Measurements from ENCODE around the gene PDE8B.
"Not testable (repeated sequence)": the region's sequence is repeated elsewhere in the genome, so short reads cannot be mapped to it uniquely, and the experiment has no call there.

PDE8B gene

DNA sequence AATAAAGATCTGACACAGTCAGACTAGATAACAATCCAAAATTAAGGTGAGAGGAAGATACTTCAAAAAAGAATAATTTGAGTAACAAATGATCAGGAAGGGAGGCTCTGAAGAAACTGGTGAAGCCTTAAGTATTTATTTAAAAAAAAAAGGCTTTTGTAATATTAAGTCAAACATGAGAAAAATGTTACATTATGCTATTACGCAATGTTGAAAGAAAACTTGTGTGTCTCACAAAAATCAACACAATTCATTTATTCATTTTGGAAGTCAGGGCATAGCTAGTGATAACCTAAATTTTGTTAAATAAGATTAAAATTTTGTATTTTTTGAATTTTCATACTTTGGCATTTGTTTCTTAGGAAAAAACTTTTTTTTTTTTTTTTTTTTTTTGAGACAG is 253.4 kb downstream of the PDE8B start:
- DNase-seq = no peak
- H3K79me2 ChIP-seq (ENCODE audit: insufficient read depth, low read length) = no peaks in the 10 kb centered on the region

DNA sequence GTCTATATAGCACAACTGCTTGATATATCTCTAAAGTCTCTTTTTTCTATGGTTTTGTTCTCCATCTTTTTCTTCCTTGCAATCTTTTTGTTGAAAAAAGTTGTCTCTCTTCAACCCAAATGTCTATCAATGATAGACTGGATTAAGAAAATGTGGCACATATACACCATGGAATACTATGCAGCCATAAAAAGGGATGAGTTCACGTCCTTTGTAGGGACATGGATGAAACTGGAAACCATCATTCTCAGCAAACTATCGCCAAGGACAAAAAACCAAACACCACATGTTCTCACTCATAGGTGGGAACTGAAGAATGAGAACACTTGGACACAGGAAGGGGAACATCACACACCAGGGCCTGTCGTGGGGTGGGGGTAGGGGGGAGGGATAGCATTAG is 258.4 kb downstream of the PDE8B start:
- H3K27ac ChIP-seq (ENCODE audit: low read length); H3K9me3 ChIP-seq (ENCODE audit: insufficient read depth, low read length, severe bottlenecking); ATAC-seq (ENCODE audit: insufficient read depth, low read depth); DNase-seq; H4K20me1 ChIP-seq (ENCODE audit: insufficient read depth, low read length); H3K4me1 ChIP-seq (ENCODE audit: insufficient read depth, low read length); H2AFZ ChIP-seq (ENCODE audit: low read depth, low read length); H3K27me3 ChIP-seq (ENCODE audit: insufficient read depth, low read length, poor library complexity); H3K79me2 ChIP-seq (ENCODE audit: insufficient read depth, low read length); H3K36me3 ChIP-seq (ENCODE audit: insufficient read depth, low read length); H3K9ac ChIP-seq (ENCODE audit: low read depth, low read length); H3K4me3 ChIP-seq (ENCODE audit: low read depth in 1 of 2, low read length in 2 of 2); H3K4me2 ChIP-seq (ENCODE audit: insufficient read depth, low read length): not testable (repeated sequence)

More for the DNA sequence above, 253.4 kb downstream of the PDE8B start:
- Histone ChIP-seq H3K4me1 (ENCODE audit: insufficient read depth, low read length) (no peaks in the 10 kb centered on the region), H3K4me2 (ENCODE audit: insufficient read depth, low read length) (no peak overlapping the region), H3K27ac (ENCODE audit: low read length) (no peak overlapping the region), H4K20me1 (ENCODE audit: insufficient read depth, low read length) (no peaks in the 10 kb centered on the region), H3K36me3 (ENCODE audit: insufficient read depth, low read length) (peaks cover 5% of the 10 kb centered on the region; the same call in 1 of the 2 replicates), H3K9ac (ENCODE audit: low read depth, low read length) (no peak overlapping the region), H3K9me3 (ENCODE audit: insufficient read depth, low read length, severe bottlenecking) (no peaks in the 10 kb centered on the region), H2AFZ (ENCODE audit: low read depth, low read length) (no peak overlapping the region), H3K27me3 (ENCODE audit: insufficient read depth, low read length, poor library complexity) (no peaks in the 10 kb centered on the region), H3K4me3 (ENCODE audit: low read depth in 1 of 2, low read length in 2 of 2) (no peak overlapping the region)
- TF ChIP-seq, protein P1, sequence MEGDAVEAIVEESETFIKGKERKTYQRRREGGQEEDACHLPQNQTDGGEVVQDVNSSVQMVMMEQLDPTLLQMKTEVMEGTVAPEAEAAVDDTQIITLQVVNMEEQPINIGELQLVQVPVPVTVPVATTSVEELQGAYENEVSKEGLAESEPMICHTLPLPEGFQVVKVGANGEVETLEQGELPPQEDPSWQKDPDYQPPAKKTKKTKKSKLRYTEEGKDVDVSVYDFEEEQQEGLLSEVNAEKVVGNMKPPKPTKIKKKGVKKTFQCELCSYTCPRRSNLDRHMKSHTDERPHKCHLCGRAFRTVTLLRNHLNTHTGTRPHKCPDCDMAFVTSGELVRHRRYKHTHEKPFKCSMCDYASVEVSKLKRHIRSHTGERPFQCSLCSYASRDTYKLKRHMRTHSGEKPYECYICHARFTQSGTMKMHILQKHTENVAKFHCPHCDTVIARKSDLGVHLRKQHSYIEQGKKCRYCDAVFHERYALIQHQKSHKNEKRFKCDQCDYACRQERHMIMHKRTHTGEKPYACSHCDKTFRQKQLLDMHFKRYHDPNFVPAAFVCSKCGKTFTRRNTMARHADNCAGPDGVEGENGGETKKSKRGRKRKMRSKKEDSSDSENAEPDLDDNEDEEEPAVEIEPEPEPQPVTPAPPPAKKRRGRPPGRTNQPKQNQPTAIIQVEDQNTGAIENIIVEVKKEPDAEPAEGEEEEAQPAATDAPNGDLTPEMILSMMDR (IDR thresholded peaks at IDR 0.05; ENCODE audit: borderline replicate concordance, extremely low read depth, low read length, poor library complexity, severe bottlenecking) = no peak
- TF ChIP-seq EZH2 (IDR thresholded peaks at IDR 0.05; ENCODE audit: borderline replicate concordance, low read depth, low read length, severe bottlenecking) = no peak
- ATAC-seq (ENCODE audit: insufficient read depth, low read depth) = no peak

DNA sequence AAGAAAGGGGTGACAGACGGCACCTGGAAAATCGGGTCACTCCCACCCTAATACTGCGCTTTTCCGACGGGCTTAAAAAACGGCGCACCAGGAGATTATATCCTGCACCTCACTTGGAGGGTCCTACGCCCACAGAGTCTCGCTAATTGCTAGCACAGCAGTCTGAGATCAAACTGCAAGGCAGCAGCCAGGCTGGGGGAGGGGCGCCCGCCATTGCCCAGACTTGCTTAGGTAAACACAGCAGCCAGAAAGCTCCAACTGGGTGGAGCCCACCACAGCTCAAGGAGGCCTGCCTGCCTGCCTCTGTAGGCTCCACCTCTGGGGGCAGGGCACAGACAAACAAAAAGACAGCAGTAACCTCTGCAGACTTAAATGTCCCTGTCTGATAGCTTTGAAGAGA is 264.6 kb downstream of the PDE8B start:
- ATAC-seq (ENCODE audit: insufficient read depth, low read depth); H2AFZ ChIP-seq (ENCODE audit: low read depth, low read length); H3K9ac ChIP-seq (ENCODE audit: low read depth, low read length); DNase-seq; H3K4me1 ChIP-seq (ENCODE audit: insufficient read depth, low read length); H3K79me2 ChIP-seq (ENCODE audit: insufficient read depth, low read length); H3K4me3 ChIP-seq (ENCODE audit: low read depth in 1 of 2, low read length in 2 of 2); H3K4me2 ChIP-seq (ENCODE audit: insufficient read depth, low read length); H3K9me3 ChIP-seq (ENCODE audit: insufficient read depth, low read length, severe bottlenecking); H4K20me1 ChIP-seq (ENCODE audit: insufficient read depth, low read length); H3K27me3 ChIP-seq (ENCODE audit: insufficient read depth, low read length, poor library complexity); H3K36me3 ChIP-seq (ENCODE audit: insufficient read depth, low read length); H3K27ac ChIP-seq (ENCODE audit: low read length): not testable (repeated sequence)
